Stimulated activated CD8-positive, alpha-beta memory T cell treated with anti-CD3 and anti-CD28 coated beads, Interleukin-12 subunit alpha, Interleukin-12 subunit beta, amount 100 ng/mL, for 4 hours (primary cell): ENCODE results near the gene SPECC1L.
"Not testable (repeated sequence)": the region's sequence is repeated elsewhere in the genome, so short reads cannot be mapped to it uniquely, and the experiment has no call there.

Source experiments
- DNase-seq: peaks from one replicate; pipeline ENCODE4 v3.0.0-alpha.2; 2020; ENCODE audit warnings: low read depth

Gene SPECC1L

DNA sequence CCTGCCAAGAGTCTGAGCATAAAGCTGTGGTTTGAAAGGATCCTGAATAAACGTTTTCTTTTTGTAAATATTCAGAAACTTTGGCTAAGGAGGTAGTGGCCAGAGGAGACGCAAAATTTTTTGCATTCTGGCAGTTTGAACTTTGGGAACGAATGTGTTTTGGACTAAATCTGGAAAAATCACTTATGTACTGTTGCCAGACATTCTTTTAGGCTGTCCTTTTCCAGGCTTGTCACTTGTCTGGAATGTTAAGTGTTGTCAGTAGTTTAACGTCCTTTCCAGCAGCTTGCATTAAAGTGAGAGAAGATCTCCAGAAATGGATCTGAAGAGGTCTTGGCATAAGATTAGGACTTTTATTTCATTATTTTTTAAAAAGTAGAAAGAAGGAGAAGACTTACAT lies 18.5 kb downstream of the SPECC1L start:
- no peak for DNase-seq

- DNase-seq: no peak
These were observed 19.1 kb downstream of the SPECC1L start for GRCh38 chr22:24289741-24290163.

DNA sequence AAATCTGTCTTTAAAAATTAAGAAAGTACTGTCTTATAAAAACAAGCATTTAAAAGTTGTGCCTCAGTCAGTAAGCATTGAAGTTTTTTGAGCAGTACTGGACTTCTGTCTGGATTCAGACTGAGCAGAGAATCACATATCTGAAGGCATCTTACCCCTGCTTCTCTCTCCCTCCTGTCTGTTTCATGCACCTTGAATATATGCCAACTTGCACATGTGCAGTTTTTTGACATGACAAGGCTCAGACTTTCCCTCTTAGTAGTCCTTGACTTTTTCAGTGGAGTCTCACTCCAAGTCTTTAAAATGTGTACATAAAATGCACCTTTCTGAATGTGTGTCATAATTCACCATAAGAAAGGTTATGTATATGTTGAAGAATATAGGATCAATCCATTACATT lies 19.8 kb downstream of the SPECC1L start:
- no peak for DNase-seq

DNA sequence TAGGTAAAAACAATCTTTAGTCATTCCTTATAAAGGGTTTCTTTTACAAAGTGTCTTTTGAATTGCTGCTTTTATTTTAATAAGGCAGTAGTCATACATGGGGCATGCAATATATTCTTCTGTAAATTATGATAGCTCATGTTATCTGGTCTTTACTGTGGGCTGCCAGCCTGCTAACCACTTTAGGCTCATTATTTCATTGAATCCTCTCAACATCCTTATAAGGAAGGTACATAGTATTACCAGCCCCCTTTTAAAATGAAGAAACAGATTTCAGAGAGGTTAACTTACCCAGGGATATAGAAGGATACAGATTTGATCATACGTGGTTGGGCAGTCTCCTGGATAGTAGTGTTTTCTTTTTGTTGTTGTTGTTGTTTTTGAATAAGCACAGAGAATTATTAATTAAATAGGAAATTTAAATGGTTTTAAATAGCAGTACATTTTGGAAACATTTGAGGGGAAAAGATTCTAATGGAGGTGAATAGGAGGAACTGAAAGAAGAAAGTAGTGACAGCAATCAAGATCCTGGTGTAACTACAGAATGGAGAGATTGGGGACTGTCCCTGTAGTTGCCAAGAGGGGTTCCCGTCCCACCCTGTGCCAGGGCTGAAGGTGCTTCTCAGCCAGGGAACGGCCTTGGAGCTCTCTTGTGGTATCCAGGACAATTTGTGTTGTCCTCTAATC lies 21.0 kb downstream of the SPECC1L start:
- DNase-seq: no peak

- DNase-seq: not testable (repeated sequence)
These were observed 21.7 kb downstream of the SPECC1L start for GRCh38 chr22:24292202-24292830.

DNA sequence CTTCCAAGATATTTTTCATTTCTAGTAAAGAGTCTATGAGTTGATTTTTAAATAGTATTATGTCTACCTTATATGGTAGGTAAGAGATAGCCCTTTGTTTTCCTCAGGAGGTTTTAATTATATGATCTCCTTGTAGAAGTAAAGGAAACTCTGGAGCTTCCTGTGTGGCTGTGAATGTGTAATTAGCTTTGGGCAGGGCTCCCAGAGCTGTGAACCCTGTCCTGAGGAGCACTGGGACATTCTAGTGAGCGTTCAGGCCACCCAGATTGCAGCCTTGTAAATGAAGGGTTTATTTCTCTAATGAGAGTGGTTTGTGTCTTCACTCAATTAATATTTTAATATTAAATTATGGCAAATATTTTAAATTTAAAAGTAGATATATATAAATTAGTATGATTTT lies 24.3 kb downstream of the SPECC1L start:
- DNase-seq: not testable (repeated sequence)

- DNase-seq: not testable (repeated sequence)
These were observed 28.0 kb downstream of the SPECC1L start for GRCh38 chr22:24298497-24299155.

DNA sequence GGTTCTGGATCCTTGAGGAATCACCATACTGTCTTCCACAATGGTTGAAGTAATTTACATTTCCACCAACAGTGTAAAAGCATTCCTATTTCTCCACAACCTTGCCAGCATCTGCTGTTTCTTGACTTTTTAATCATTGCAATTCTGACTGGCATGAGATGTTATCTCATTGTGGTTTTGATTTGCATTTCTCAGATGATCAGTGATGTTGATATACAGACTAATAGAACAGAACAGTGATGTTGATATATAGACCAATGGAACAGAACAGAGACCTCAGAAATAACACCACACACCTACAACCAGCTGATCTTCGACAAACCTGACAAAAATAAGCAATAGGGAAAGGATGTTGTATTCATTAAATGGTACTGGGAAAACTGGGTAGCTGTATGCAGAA lies 29.9 kb downstream of the SPECC1L start:
- DNase-seq: not testable (repeated sequence)

DNA sequence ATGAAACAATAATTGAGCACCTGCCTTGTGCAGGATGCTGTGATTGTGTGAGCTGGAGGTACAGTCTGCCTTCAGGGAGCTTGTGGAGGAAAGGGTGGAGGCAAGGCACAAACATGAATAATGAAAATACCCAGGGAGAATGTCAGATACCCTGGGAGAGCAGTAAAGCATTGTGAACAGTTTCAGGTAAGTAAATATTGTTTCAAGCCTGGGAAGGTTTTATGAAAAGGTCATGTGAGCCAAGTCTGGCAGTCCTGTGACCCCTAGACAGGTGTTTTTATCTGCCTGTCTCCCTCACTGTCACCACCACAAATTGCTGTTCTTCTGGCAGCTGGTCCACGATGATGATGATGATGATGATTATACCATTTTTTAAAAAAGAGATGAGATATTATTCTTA lies 32.0 kb downstream of the SPECC1L start:
- DNase-seq: no peak

GRCh38 chr22:24303007-24303406 lies 32.4 kb downstream of the SPECC1L start:
- no peak for DNase-seq

DNA sequence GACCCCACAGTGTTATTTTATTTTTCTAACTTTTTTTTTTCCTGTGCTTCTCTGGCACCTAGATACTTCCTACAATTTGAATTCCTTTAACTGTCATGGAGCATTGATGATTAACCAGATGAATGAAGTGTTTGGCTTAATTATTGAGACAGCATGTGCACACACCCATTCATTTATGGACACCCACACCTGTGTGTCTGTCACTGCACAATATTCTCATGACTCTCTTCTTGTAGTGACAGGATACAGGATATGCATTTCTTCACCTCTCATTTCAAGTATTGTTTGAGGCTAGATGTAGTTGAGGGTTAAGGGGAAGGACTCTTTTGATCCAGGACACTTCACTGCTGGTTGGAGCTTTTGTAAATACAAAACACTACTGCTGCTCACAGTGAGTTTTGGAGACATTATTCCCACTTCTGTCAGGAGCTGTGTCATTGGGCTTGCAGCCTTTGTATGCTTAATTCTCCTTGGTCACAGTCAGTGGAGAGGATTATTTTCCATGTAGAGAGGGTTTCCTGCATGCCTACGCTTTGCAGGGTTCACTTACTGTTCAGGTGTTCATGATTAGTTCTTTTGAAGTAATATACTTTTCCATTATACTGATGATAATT lies 33.5 kb downstream of the SPECC1L start:
- no peak for DNase-seq

GRCh38 chr22:24305260-24305692 lies 34.6 kb downstream of the SPECC1L start:
- no peak for DNase-seq

- no peak for DNase-seq
These were observed 40.3 kb downstream of the SPECC1L start for GRCh38 chr22:24310969-24311368.

- no peak for DNase-seq
These were observed 44.8 kb downstream of the SPECC1L start for GRCh38 chr22:24315367-24315966.

GRCh38 chr22:24316264-24316663 lies 45.6 kb downstream of the SPECC1L start:
- not testable (repeated sequence) for DNase-seq

DNA sequence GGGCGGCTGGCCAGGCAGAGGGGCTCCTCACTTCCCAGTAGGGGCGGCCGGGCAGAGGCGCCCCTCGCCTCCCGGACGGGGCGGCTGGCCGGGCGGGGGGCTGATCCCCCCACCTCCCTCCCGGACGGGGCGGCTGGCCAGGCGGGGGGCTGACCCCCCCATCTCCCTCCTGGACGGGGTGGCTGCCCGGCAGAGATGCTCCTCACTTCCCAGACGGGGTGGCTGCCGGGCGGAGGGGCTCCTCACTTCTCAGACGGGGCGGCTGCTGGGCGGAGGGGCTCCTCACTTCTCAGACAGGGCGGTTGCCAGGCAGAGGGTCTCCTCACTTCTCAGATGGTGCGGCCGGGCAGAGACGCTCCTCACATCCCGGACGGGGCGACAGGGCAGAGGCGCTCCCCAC lies 46.9 kb downstream of the SPECC1L start:
- DNase-seq: not testable (repeated sequence)

DNA sequence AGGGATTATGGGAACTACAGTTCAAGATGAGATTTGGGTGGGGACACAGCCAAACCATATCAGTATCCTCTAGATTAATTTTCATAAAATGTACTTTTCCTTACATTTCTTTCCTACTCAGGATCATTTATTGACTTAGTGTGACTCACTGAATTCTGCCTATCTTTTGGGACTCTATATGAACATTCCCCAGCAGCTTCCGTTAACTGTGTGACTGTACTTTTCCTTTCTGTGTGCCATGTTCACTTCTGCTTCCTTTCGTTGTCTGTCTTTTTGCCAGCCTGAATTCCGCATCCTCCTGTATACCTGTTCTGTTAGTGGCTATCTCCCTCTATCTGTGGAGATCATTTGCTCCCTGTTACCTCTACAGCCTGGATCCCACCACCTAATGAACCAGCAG lies 48.8 kb downstream of the SPECC1L start:
- DNase-seq: no peak

DNA sequence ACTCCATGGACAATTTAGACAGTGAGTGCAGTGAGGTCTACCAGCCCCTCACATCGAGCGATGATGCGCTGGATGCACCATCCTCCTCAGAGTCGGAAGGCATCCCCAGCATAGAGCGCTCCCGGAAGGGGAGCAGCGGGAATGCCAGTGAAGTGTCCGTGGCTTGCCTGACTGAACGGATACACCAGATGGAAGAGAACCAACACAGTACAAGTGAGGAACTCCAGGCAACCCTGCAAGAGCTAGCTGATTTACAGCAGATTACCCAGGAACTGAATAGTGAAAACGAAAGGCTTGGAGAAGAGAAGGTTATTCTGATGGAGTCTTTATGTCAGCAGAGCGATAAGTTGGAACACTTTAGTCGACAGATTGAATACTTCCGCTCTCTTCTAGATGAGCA lies 51.4 kb downstream of the SPECC1L start:
- DNase-seq: no peak

- no peak for DNase-seq
These were observed 51.9 kb downstream of the SPECC1L start for GRCh38 chr22:24322522-24322921.

DNA sequence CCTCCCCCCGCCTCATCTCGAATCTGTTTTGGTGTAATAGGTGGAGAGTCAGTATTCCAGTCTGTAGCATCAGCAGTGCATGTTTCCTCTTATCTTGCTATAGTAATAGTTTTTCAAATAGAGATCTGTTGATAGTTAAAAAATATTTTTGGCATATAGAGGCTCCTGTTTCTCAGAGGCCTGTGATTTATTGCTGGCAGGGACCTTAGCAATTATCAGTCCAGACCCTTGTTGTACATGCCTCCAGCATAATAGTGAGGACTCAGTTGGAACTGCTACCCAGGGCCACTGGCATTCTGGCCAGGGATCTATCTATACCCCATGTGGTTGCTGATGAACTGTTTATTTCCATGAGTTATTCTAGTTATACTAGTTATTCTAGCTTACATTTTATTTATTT lies 52.6 kb downstream of the SPECC1L start:
- no peak for DNase-seq

- DNase-seq: no peak
These were observed 53.1 kb downstream of the SPECC1L start for GRCh38 chr22:24323695-24324094.

GRCh38 chr22:24324137-24324536 lies 53.5 kb downstream of the SPECC1L start:
- no peak for DNase-seq
